Erythroblast (primary cell): ENCODE measurements around the gene UBP1.

Source experiments
- GATA1 ChIP-seq: IDR thresholded peaks from 2 replicates; pipeline ENCODE4 v1.6.1; 2011; ENCODE audit warnings: low read depth, mild to moderate bottlenecking, control low read depth, low read length, moderate library complexity
- POLR2A ChIP-seq: IDR thresholded peaks from 2 replicates; pipeline ENCODE4 v1.6.1; 2011; ENCODE audit warnings: mild to moderate bottlenecking, low read length

DNA sequence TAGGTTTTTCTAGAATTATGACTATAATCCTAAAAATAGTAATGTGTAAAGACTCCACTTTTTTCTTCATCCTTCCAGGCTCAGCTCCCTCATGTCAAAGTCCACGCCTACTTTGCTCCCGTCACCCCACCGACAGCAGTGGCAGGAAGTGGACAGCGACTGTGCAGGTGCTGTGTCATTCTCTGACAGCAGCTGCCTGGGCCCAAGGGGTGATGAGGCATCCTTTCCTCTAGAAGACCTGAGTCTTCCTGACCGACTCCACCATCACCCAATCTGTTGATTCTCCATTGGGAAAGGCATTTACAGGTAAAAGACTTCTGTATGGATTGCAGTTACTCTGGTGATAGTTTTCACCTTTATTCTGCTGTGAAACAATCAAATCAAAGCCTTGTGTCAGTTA lies 54.8 kb downstream of the UBP1 start:
- no peak for TF ChIP-seq POLR2A
- no peak for TF ChIP-seq GATA1
